Stimulated activated CD4-positive, alpha-beta T cell treated with anti-CD3 and anti-CD28 coated beads, Interleukin-1b, Interleukin-23, amount 100 ng/mL, for 4 hours (primary cell): ENCODE data around the gene BCL10.

Source experiments
- DNase-seq, 2 donors: peaks; one replicate each; pipeline ENCODE4 v3.0.0-alpha.2; 2020; ENCODE audit warnings: low read depth in 2 of 2

BCL10 gene

GRCh38 chr1:85223334-85223733, 53.1 kb downstream of the BCL10 start:
- DNase-seq = no peak

GRCh38 chr1:85220756-85221201, 55.7 kb downstream of the BCL10 start:
- no peak for DNase-seq

GRCh38 chr1:85219853-85220610, 56.4 kb downstream of the BCL10 start:
- DNase-seq = no peak

GRCh38 chr1:85216697-85217096, 59.7 kb downstream of the BCL10 start:
- DNase-seq = no peak
